ENCODE measurements around the gene AUTS2. TPM values are rescaled to one million over a fixed set of nuclear protein-coding genes. Genes with fewer than 3 reads are reported as not detected.
A peak's percentile ranks its signal among the peaks of the same experiment; 100 is the strongest.

Gene AUTS2
- polyA plus RNA-seq, 1 donor (not counting 4 experiments of a cell fraction or from before 2014, with no cell fraction given), result 4.7 TPM

GRCh38 chr7:70829221-70830059 lies 1231.2 kb downstream of the AUTS2 start:
- no peak for TF ChIP-seq EZH2 (IDR thresholded peaks at IDR 0.05; ENCODE audit: low read length)
- TF ChIP-seq, protein P1, sequence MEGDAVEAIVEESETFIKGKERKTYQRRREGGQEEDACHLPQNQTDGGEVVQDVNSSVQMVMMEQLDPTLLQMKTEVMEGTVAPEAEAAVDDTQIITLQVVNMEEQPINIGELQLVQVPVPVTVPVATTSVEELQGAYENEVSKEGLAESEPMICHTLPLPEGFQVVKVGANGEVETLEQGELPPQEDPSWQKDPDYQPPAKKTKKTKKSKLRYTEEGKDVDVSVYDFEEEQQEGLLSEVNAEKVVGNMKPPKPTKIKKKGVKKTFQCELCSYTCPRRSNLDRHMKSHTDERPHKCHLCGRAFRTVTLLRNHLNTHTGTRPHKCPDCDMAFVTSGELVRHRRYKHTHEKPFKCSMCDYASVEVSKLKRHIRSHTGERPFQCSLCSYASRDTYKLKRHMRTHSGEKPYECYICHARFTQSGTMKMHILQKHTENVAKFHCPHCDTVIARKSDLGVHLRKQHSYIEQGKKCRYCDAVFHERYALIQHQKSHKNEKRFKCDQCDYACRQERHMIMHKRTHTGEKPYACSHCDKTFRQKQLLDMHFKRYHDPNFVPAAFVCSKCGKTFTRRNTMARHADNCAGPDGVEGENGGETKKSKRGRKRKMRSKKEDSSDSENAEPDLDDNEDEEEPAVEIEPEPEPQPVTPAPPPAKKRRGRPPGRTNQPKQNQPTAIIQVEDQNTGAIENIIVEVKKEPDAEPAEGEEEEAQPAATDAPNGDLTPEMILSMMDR (optimal IDR thresholded peaks at IDR 0.05 in 1 of 3, IDR thresholded peaks at IDR 0.05 in 1 of 3, conservative IDR thresholded peaks at IDR 0.05 in 1 of 3; ENCODE audit: extremely low read depth in 1 of 3, insufficient read depth in 2 of 3, low read length in 3 of 3), result peak; percentile 87 to 97 (median 88)
- Histone ChIP-seq H4K20me1 (ENCODE audit: control insufficient read depth, extremely low read depth, insufficient read depth, low read length) (no peaks in the 10 kb centered on the region), H3K9me1 (ENCODE audit: control insufficient read depth, extremely low read depth, insufficient read depth, low read length) (no peaks in the 10 kb centered on the region), H3K27ac (ENCODE audit: control insufficient read depth, insufficient read depth, low read length) (no peak overlapping the region), H3K27me3 (ENCODE audit: control insufficient read depth, extremely low read depth, insufficient read depth, low read length) (no peaks in the 10 kb centered on the region), H3K36me3 (ENCODE audit: control insufficient read depth in 2 of 2, extremely low read depth in 1 of 2, insufficient read depth in 2 of 2, low read length in 2 of 2) (no peaks in the 10 kb centered on the region), H2AFZ (ENCODE audit: control insufficient read depth, low read length) (peak overlapping the region; percentile 79), H3K4me3 (ENCODE audit: control insufficient read depth in 2 of 3, extremely low read depth in 1 of 3, insufficient read depth in 2 of 3, low read depth in 1 of 3, low read length in 3 of 3) (no peak overlapping the region), H3K4me2 (ENCODE audit: control insufficient read depth, extremely low read depth, insufficient read depth, low read depth, low read length) (peak overlapping the region; percentile 60), H3K9ac (ENCODE audit: control insufficient read depth, extremely low read depth, insufficient read depth, low read length) (no peak overlapping the region), H3K79me2 (ENCODE audit: control insufficient read depth, insufficient read depth, low read length) (no peaks in the 10 kb centered on the region), H3K9me3 (ENCODE audit: control insufficient read depth, low read depth, low read length) (no peaks in the 10 kb centered on the region), H3K4me1 (ENCODE audit: control insufficient read depth, extremely low read depth, insufficient read depth, low read length) (peaks cover 3% of the 10 kb centered on the region)
- dilution Hi-C loops (cut with MboI; ENCODE audit: extremely low pct_ligation_motif_present, low sequenced_read_pairs), result no loop called here
- FAIRE-seq (peak; percentile 71), DNase-seq (ENCODE audit: low read depth, low spot score) (no peak)

DNA sequence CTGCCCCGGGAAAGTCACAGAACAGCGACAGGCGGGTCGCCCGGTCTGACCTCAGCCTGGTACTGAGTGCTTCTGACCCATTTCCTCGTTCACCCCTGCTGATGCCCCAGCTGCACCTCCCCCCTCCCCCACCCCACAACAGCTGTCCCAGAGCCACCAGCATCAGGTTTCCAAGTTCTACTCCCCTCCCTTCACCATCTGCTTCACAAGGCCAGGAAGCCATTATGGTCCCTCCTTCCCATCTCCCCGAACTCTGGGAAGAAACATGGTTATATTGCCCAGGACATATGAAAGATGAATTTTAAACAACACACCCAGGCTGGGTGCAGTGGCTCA lies 1231.8 kb downstream of the AUTS2 start:
- Histone ChIP-seq H3K27ac (ENCODE audit: control insufficient read depth, insufficient read depth, low read length) (no peak overlapping the region), H3K9me3 (ENCODE audit: control insufficient read depth, low read depth, low read length) (no peaks in the 10 kb centered on the region), H4K20me1 (ENCODE audit: control insufficient read depth, extremely low read depth, insufficient read depth, low read length) (no peaks in the 10 kb centered on the region), H3K36me3 (ENCODE audit: control insufficient read depth in 2 of 2, extremely low read depth in 1 of 2, insufficient read depth in 2 of 2, low read length in 2 of 2) (no peaks in the 10 kb centered on the region), H3K9ac (ENCODE audit: control insufficient read depth, extremely low read depth, insufficient read depth, low read length) (no peak overlapping the region), H3K9me1 (ENCODE audit: control insufficient read depth, extremely low read depth, insufficient read depth, low read length) (no peaks in the 10 kb centered on the region), H3K4me3 (ENCODE audit: control insufficient read depth in 2 of 3, extremely low read depth in 1 of 3, insufficient read depth in 2 of 3, low read depth in 1 of 3, low read length in 3 of 3) (no peak overlapping the region), H3K27me3 (ENCODE audit: control insufficient read depth, extremely low read depth, insufficient read depth, low read length) (no peaks in the 10 kb centered on the region), H3K4me1 (ENCODE audit: control insufficient read depth, extremely low read depth, insufficient read depth, low read length) (peaks cover 3% of the 10 kb centered on the region), H3K4me2 (ENCODE audit: control insufficient read depth, extremely low read depth, insufficient read depth, low read depth, low read length) (no peak overlapping the region), H2AFZ (ENCODE audit: control insufficient read depth, low read length) (no peak overlapping the region), H3K79me2 (ENCODE audit: control insufficient read depth, insufficient read depth, low read length) (no peaks in the 10 kb centered on the region)
- dilution Hi-C loops (cut with MboI; ENCODE audit: extremely low pct_ligation_motif_present, low sequenced_read_pairs), result no loop called here
- FAIRE-seq, result no peak
- no peak for TF ChIP-seq EZH2 (IDR thresholded peaks at IDR 0.05; ENCODE audit: low read length)
- TF ChIP-seq, protein P1 (optimal IDR thresholded peaks at IDR 0.05 in 1 of 3, IDR thresholded peaks at IDR 0.05 in 1 of 3, conservative IDR thresholded peaks at IDR 0.05 in 1 of 3; ENCODE audit: extremely low read depth in 1 of 3, insufficient read depth in 2 of 3, low read length in 3 of 3), result no peak
- no peak for DNase-seq (ENCODE audit: low read depth, low spot score)
